HG03066 (cell line): ENCODE results near the gene HOXD8.

Experiments
- ATAC-seq: cut with Tn5 transposase; IDR thresholded peaks from one replicate; pipeline ENCODE4 v1.9.1; 2021; ENCODE audit warnings: low read depth; ENCODE audit not compliant: unreplicated experiment

HOXD8 gene

DNA sequence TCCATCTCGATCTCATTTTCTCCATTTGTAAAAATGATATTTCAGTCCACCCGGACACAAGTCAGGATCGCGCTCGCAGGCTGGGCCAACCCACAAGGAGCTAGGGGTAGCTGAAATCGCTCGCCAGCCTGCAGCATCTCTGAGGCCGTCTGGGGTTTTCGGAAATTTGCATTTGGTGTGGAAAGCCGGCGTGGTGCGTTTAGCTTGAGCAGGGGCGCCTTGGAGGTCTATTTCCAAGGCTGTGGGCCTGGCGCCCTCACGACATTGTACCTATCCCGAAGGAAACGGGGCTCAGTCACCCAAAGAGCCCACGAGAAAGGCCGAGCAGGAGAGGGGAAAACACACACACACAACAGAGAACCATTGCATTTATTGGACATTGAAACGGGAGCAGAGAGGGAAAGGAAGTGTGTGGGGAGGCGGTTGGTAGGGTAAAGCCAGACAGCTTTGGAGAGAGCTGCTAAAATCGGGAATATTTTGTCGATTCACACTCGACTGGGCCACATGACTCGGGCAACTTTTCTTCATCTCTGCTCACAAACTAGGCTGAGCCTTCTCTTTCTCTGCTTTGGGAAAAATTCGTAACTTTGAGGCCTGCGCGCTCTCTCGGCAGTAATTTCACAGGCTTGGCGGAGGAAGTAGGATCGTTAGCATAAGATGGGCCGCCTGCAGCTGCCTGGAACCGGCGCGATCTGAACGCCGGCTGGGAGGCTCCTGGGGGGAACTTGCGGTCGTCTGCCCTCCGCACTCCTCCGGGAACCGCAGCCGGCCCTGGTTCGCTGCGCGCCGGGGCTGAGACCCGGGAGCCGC is 1.1 kb upstream of the HOXD8 start:
- no peak for ATAC-seq

DNA sequence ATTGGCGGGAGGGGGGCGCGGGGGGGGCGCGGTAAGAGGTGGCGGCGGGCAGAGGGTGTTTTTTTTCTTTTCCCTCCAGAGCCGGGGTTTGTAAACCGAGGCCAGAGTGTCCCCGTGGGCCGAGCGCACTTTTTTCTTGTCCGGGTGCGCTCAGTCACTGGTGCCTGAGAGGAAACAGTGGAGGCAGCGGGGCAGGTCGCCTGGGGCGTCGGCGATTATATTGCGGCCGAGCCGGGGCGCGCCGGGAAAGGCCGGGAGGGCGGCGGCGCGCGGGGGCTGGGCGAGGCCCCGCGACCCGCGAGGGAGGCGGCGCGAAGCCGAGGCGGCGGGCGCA is 275 bp downstream of the HOXD8 start:
- no peak for ATAC-seq

DNA sequence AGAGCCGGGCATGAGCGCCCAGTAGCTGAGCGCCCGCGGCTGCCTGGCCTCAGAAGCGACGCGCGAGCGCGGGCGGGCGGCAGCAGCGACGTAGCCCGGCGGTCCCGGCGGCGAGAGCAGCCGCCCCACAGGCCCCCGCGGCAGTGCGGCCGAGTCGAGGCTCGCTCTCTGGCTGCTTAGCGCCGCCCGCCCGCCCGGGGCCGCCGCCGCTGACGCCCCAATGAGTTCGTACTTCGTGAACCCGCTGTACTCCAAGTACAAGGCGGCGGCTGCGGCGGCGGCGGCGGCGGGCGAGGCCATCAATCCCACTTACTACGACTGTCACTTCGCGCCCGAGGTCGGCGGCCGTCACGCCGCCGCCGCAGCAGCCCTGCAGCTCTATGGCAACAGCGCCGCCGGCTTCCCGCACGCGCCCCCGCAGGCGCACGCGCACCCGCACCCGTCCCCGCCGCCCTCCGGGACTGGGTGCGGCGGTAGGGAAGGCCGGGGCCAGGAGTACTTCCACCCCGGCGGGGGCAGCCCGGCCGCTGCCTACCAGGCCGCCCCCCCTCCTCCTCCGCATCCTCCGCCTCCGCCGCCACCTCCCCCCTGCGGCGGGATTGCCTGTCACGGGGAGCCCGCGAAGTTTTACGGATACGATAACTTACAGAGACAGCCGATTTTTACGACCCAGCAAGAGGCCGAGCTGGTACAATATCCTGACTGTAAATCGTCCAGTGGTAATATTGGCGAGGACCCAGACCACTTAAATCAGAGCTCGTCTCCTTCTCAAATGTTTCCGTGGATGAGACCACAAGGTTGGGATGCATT is 847 bp downstream of the HOXD8 start:
- no peak for ATAC-seq

GRCh38 chr2:176130957-176131847 is 1.7 kb downstream of the HOXD8 start:
- ATAC-seq = no peak

GRCh38 chr2:176131848-176132158 is 2.3 kb downstream of the HOXD8 start:
- ATAC-seq = no peak

- ATAC-seq = no peak
Measured at GRCh38 chr2:176132205-176133171, 3.0 kb downstream of the HOXD8 start.

DNA sequence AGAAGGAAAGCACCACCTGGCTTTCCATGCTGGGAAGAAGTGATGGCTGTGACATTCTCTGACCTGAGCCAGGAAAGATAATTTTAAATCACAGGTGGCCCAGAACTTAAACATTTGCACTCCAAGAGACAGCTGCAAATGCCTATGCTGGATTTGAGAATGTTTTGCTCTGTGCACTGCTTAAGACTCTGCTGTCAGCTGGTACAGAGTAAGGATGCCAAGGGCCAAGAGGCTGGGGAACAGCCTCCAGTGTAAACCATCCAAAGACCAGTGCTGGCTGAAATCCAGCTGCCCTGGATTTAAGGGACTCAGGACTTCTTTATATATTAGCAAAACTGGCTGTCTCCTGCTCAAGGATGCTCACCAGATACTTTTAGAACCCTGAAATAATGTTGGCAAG is 3.9 kb downstream of the HOXD8 start:
- ATAC-seq = no peak

DNA sequence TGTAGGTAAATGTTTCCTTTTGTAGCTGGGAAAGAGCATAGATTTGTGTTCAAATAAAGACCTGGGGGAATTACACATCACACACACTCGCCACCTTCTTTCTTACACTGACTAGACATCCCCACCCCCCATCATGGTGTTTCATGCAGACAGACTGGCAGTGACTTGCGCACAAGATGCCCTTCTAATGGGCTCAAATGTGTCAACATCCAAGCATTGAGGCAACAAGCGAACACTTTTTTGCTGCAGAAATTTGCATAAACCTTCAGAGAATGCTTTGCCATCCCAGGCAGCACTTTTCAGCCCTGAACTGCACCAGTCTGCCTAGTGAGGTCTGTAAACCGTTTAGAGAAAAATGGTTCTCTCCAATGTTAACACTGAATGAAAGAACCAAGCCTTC is 4.5 kb downstream of the HOXD8 start:
- ATAC-seq = no peak

- ATAC-seq = no peak
Measured at GRCh38 chr2:176135035-176135440, 5.5 kb downstream of the HOXD8 start.

- no peak for ATAC-seq
Measured at GRCh38 chr2:176136374-176137251, 7.1 kb downstream of the HOXD8 start.

DNA sequence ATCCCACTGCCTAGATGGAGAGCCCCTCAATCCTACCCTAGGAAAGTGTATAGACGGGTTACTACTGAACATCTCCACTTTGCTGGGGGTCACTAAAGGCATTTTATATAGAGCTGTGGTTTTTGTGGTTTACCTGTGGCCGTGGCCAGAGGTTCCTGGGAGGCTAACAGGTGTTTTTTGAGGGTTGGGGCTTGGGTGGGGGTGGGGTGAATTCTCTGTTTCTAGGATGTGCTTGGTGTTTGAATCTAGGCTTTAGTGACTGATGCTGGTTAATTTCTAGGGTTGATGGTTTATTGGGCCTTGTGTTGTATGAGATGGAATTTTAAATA is 7.7 kb downstream of the HOXD8 start:
- no peak for ATAC-seq

DNA sequence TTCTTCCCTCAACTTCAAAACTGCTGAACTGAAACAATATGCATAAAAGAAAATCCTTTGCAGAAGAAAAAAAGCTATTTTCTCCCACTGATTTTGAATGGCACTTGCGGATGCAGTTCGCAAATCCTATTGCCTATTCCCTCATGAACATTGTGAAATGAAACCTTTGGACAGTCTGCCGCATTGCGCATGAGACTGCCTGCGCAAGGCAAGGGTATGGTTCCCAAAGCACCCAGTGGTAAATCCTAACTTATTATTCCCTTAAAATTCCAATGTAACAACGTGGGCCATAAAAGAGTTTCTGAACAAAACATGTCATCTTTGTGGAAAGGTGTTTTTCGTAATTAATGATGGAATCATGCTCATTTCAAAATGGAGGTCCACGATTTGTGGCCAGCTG is 8.4 kb downstream of the HOXD8 start:
- ATAC-seq = no peak

DNA sequence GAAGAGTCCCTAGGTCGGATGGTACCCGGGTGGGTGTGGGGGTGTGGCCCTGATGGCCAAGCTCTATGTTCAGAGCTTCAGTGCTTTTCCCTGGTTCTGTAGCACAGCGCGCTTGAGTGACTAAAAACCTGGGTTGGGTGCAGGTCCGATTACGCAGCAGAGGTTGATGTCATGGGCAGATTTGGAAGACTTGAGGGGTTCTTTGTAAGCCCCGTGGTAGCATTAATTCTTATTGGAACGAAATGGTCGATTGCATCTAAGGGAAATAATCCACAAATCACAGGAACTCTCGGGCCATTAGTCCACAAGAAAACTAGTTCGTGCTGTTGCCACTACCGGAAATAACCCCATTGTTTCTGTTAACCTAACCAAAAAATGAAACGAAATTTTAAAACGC is 9.0 kb downstream of the HOXD8 start:
- no peak for ATAC-seq

DNA sequence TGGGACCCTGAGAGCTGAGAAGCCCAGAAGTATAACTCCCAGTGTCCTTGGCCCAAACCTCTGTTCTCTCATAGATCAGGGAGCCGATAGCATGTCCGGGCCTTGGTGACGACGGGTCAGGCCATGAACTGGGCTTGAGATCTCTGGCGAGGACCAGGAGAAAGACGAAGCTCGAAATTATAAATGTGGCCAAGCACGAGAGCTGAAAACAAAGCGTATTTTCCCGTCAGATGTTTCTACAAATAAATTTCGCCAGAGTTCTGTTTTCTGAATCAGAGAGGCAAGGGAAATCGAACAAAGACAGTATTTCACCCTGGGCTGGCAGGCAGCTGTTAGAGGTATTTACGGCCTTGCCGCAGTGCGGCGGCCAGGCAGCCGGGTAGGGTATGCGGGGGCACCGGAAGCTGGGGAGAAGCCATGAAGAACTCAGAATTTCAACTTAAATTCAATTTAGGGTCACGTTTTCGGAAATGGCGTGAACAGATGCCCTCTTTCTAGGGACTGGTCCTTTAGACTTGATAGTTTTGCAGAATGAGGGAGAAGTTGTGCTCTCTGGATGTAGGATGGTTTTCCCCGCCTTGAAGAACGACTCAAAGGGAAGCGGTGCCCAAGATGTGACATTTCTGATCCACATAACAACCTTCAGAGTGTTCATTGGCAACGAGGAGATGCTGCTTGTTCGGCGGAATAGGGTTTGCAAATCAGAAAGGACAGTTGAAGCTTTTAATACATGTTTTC is 9.6 kb downstream of the HOXD8 start:
- ATAC-seq = no peak

DNA sequence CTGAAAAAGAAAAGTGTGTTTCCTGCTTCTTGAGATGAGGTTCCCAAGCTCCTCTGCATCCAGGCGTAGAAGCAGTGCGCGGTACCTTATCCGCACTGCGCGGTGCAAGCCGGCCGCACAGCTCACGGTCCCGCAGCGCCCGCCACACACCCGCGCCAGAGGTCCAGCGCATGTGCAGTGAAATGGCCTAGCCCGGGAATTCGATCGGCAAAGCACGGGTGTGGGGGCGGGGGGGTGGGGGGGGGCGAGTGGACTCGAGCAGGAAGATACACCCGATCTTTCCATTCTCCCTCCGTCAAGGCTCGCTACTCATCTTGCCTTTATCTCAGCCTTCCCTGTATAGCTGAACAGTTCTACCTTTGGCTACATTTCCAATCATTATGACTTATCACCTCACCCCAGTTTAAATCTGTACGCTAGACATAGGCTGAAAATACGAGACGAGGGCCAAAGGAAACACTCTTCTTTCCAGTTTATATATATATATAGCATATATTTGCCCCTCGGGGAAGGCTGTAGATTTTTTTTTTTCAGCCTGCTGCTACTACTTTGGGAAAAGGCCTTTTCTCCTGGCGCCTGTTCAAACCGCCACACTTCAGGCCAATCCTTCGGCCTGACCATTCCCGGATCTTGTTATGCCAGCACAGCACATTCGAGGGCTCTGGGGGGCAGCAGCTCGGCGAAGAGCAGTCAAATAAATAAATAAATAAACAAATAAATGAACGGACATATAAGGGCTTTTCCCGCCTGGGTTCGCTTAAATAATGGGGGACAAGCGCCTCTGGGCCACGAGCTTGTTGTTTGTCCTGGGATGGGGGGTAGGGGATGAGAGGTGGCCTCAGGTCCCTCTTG is 10.4 kb downstream of the HOXD8 start:
- ATAC-seq = no peak

GRCh38 chr2:176140513-176141317 is 11.2 kb downstream of the HOXD8 start:
- peak; percentile 84 for ATAC-seq

- no peak for ATAC-seq
Measured at GRCh38 chr2:176142281-176142680, 12.8 kb downstream of the HOXD8 start.
